H1 (cell line): ENCODE data around the gene KLHL26. TPM values are rescaled to one million over a fixed set of nuclear protein-coding genes. Genes with fewer than 3 reads are reported as not detected.

Experiments
- BCL11A ChIP-seq, 2 experiments: IDR thresholded peaks; one replicate each; pipeline ENCODE4 v1.6.1; 2011; ENCODE audit warnings: low read depth in 2 of 2, low read length in 2 of 2, mild to moderate bottlenecking in 2 of 2
- CEBPB ChIP-seq: IDR thresholded peaks from 2 replicates; pipeline ENCODE4 v1.6.1; 2012; ENCODE audit warnings: low read depth, low read length
- EGR1 ChIP-seq: IDR thresholded peaks from 2 replicates; pipeline ENCODE4 v1.6.1; 2011; ENCODE audit warnings: low read depth, low read length, borderline replicate concordance
- JUN ChIP-seq: IDR thresholded peaks from 2 replicates; pipeline ENCODE4 v1.6.1; 2011; ENCODE audit warnings: low read depth, mild to moderate bottlenecking, improper control_type of control experiment, low read length
- MAX ChIP-seq: IDR thresholded peaks from 2 replicates; pipeline ENCODE4 v1.6.1; 2012; ENCODE audit warnings: inconsistent platforms
- TCF12 ChIP-seq: IDR thresholded peaks from 2 replicates; pipeline ENCODE4 v1.6.1; 2011; ENCODE audit warnings: low read depth, mild to moderate bottlenecking, low read length
- polyA plus RNA-seq, 7 experiments: library from polyadenylated mRNA; depleted of rRNA in 3 of 7; stranded (reverse) in 5 of 7; unstranded in 2 of 7; fragments of >200 nt in 5 of 7; fragments of 200-250 nt in 2 of 7; gene quantifications; 1 replicate in 5 of 7; 2 replicates in 1 of 7; 4 replicates in 1 of 7; pipeline versions ENCODE4 v1.2.1 to v1.2.3, GENCODE V29; 2011 to 2013; ENCODE audit warnings: missing spikeins in 2 of 7, mixed read lengths in 2 of 7
- total RNA-seq: library from RNA; stranded (reverse); fragmentation: NEBNext Ultra II Directional; extraction: Animal tissue kit (Norgen Biotek cat#: 25700); gene quantifications from 2 replicates; pipeline ENCODE4 v1.2.1, GENCODE V29; 2021

Gene KLHL26
- total and polyA plus RNA-seq, 2 of the 8 experiments (the other 6 are each of a cell fraction or from before 2014, with no cell fraction given), result 2.2 to 8.8 TPM

- TF ChIP-seq JUN (no peak), BCL11A (IDR thresholded peaks at IDR 0.05; ENCODE audit: low read depth in 2 of 2, low read length in 2 of 2) (no peak), TCF12 (no peak), MAX (no peak), EGR1 (no peak), CEBPB (no peak)
These were observed 38.8 kb upstream of the KLHL26 start (continued) for GRCh38 chr19:18597809-18598660.
